Activated CD4-positive, alpha-beta memory T cell treated with anti-CD3 and anti-CD28 coated beads, Interleukin-2, amount 10 ng/mL, durations not matched to agents 7 days and 5 days (primary cell): ENCODE measurements around the gene ZMIZ1. TPM values are rescaled to one million over a fixed set of nuclear protein-coding genes. Genes with fewer than 3 reads are reported as not detected.

Experiments
- CTCF ChIA-PET: fragments of 350-600 bp; sonication (Branson Sonifier 250); formaldehyde crosslinking; loops from one replicate; lab custom pipeline; 2021; ENCODE audit warnings: antibody characterized with exemption, inconsistent platforms; lab: Charles Lee
- POLR2A ChIA-PET: fragments of 350-600 bp; sonication (Branson Sonifier 250); formaldehyde crosslinking; loops from one replicate; lab custom pipeline; 2021; ENCODE audit warnings: antibody characterized with exemption; lab: Charles Lee
- DNase-seq: peaks from one replicate; pipeline ENCODE4 v3.0.0-alpha.2; 2020
- H3K27ac Mint-ChIP-seq: one replicate; pipeline ENCODE4 v1.8.0; 2021; ENCODE audit warnings: mild to moderate bottlenecking, mixed read lengths
- H3K27me3 Mint-ChIP-seq: one replicate; pipeline ENCODE4 v1.8.0; 2021; ENCODE audit warnings: mixed read lengths
- H3K36me3 Mint-ChIP-seq: one replicate; pipeline ENCODE4 v1.8.0; 2021; ENCODE audit warnings: low read depth, mixed read lengths
- H3K4me1 Mint-ChIP-seq: one replicate; pipeline ENCODE4 v1.8.0; 2021; ENCODE audit warnings: mixed read lengths
- H3K4me3 Mint-ChIP-seq: one replicate; pipeline ENCODE4 v1.8.0; 2021; ENCODE audit warnings: mild to moderate bottlenecking, mixed read lengths
- H3K9me3 Mint-ChIP-seq: one replicate; pipeline ENCODE4 v1.8.0; 2021; ENCODE audit warnings: mixed read lengths
- total RNA-seq, 2 experiments: library from RNA; stranded (reverse); gene quantifications; one replicate each; pipeline ENCODE4 v1.2.3, GENCODE V29; 2021

ZMIZ1 gene
- total RNA-seq, 2 experiments from 2014 or later = 46.9 to 47.0 TPM

GRCh38 chr10:79349766-79350406 is 281.1 kb downstream of the ZMIZ1 start:
- peak overlapping the region; percentile 88 for H3K27ac Mint-ChIP-seq
- H3K27me3 Mint-ChIP-seq = no peaks in the 10 kb centered on the region
- peaks cover 77% of the 10 kb centered on the region for H3K4me1 Mint-ChIP-seq
- peak overlapping the region; percentile 87 for H3K4me3 Mint-ChIP-seq
- H3K9me3 Mint-ChIP-seq = no peaks in the 10 kb centered on the region
- POLR2A ChIA-PET = interaction anchor here (0.7 to 9.2 kb wide), 3 partner anchors 9 to 106 kb away, joined by 4 to 192 read pairs (median 36); no protein-coding TSS in a partner anchor
- peak; percentile 15 for DNase-seq
- peaks cover 65% of the 10 kb centered on the region for H3K36me3 Mint-ChIP-seq
- CTCF ChIA-PET = interaction anchor here (1.8 kb wide), 1 partner anchor 24 kb away, joined by 7 read pairs; no protein-coding TSS in a partner anchor

GRCh38 chr10:79350407-79351154 is 281.8 kb downstream of the ZMIZ1 start:
- peaks cover 74% of the 10 kb centered on the region for H3K4me1 Mint-ChIP-seq
- H3K4me3 Mint-ChIP-seq = no peak overlapping the region
- DNase-seq = peak; percentile 15
- H3K36me3 Mint-ChIP-seq = peaks cover 72% of the 10 kb centered on the region
- CTCF ChIA-PET = interaction anchor here (0.8 to 1.8 kb wide), 2 partner anchors 23 to 24 kb away, joined by 3 to 7 read pairs; no protein-coding TSS in a partner anchor
- POLR2A ChIA-PET = interaction anchor here (9.2 kb wide), 1 partner anchor 31 kb away, joined by 192 read pairs; no protein-coding TSS in a partner anchor
- no peaks in the 10 kb centered on the region for H3K27me3 Mint-ChIP-seq
- peak overlapping the region; percentile 88 for H3K27ac Mint-ChIP-seq
- H3K9me3 Mint-ChIP-seq = no peaks in the 10 kb centered on the region

GRCh38 chr10:79351332-79351731 is 282.6 kb downstream of the ZMIZ1 start:
- H3K4me3 Mint-ChIP-seq = no peak overlapping the region
- POLR2A ChIA-PET = interaction anchor here (9.2 kb wide), 1 partner anchor 32 kb away, joined by 192 read pairs; no protein-coding TSS in a partner anchor
- H3K4me1 Mint-ChIP-seq = peaks cover 75% of the 10 kb centered on the region
- CTCF ChIA-PET = interaction anchor here (0.8 kb wide), 1 partner anchor 22 kb away, joined by 3 read pairs; no protein-coding TSS in a partner anchor
- peaks cover 79% of the 10 kb centered on the region for H3K36me3 Mint-ChIP-seq
- no peak overlapping the region for H3K27ac Mint-ChIP-seq
- peak; percentile 14 for DNase-seq
- no peaks in the 10 kb centered on the region for H3K9me3 Mint-ChIP-seq
- no peaks in the 10 kb centered on the region for H3K27me3 Mint-ChIP-seq

GRCh38 chr10:79352035-79352877 is 283.5 kb downstream of the ZMIZ1 start:
- POLR2A ChIA-PET = interaction anchor here (1.3 to 1.7 kb wide), 4 partner anchors 11 to 61 kb away, joined by 3 to 4 read pairs (median 3); no protein-coding TSS in a partner anchor
- peak; percentile 14 for DNase-seq

GRCh38 chr10:79353000-79353406 is 284.2 kb downstream of the ZMIZ1 start:
- peaks cover 82% of the 10 kb centered on the region for H3K36me3 Mint-ChIP-seq
- H3K9me3 Mint-ChIP-seq = no peaks in the 10 kb centered on the region
- no peak overlapping the region for H3K4me3 Mint-ChIP-seq
- ChIA-PET CTCF (no interaction called here), POLR2A (interaction anchor here (1.3 to 1.7 kb wide), 5 partner anchors 11 to 62 kb away, joined by 3 to 5 read pairs (median 3); no protein-coding TSS in a partner anchor)
- H3K27ac Mint-ChIP-seq = no peak overlapping the region
- peak; percentile 6 for DNase-seq
- H3K27me3 Mint-ChIP-seq = no peaks in the 10 kb centered on the region
- peaks cover 69% of the 10 kb centered on the region for H3K4me1 Mint-ChIP-seq

More at GRCh38 chr10:79352035-79352877, 283.5 kb downstream of the ZMIZ1 start:
- H3K27me3 Mint-ChIP-seq = no peaks in the 10 kb centered on the region
- no peaks in the 10 kb centered on the region for H3K9me3 Mint-ChIP-seq
- CTCF ChIA-PET = no interaction called here
- peak overlapping the region; percentile 31 for H3K27ac Mint-ChIP-seq
- H3K36me3 Mint-ChIP-seq = peaks cover 85% of the 10 kb centered on the region
- H3K4me3 Mint-ChIP-seq = no peak overlapping the region
- peaks cover 69% of the 10 kb centered on the region for H3K4me1 Mint-ChIP-seq

- no peak for DNase-seq
- CTCF ChIA-PET = interaction anchor here (1.0 kb wide), 1 partner anchor 21 kb away, joined by 6 read pairs; no protein-coding TSS in a partner anchor
- no peaks in the 10 kb centered on the region for H3K27me3 Mint-ChIP-seq
- H3K27ac Mint-ChIP-seq = no peak overlapping the region
- no peaks in the 10 kb centered on the region for H3K9me3 Mint-ChIP-seq
- POLR2A ChIA-PET = interaction anchor here (1.3 to 1.7 kb wide), 3 partner anchors 10 to 62 kb away, joined by 3 to 5 read pairs (median 4); no protein-coding TSS in a partner anchor
- H3K36me3 Mint-ChIP-seq = peaks cover 79% of the 10 kb centered on the region
- H3K4me3 Mint-ChIP-seq = no peak overlapping the region
- peaks cover 63% of the 10 kb centered on the region for H3K4me1 Mint-ChIP-seq
Observed at GRCh38 chr10:79353726-79354125, 285.0 kb downstream of the ZMIZ1 start.

GRCh38 chr10:79354141-79354540 is 285.4 kb downstream of the ZMIZ1 start:
- ChIA-PET POLR2A (interaction anchor here (1.7 kb wide), 2 partner anchors 31 to 63 kb away, joined by 4 to 5 read pairs; no protein-coding TSS in a partner anchor), CTCF (interaction anchor here (1.0 kb wide), 1 partner anchor 20 kb away, joined by 6 read pairs; no protein-coding TSS in a partner anchor)
- no peak overlapping the region for H3K4me3 Mint-ChIP-seq
- H3K27me3 Mint-ChIP-seq = no peaks in the 10 kb centered on the region
- H3K9me3 Mint-ChIP-seq = no peaks in the 10 kb centered on the region
- peaks cover 59% of the 10 kb centered on the region for H3K4me1 Mint-ChIP-seq
- no peak overlapping the region for H3K27ac Mint-ChIP-seq
- no peak for DNase-seq
- peaks cover 75% of the 10 kb centered on the region for H3K36me3 Mint-ChIP-seq

GRCh38 chr10:79354615-79355014 is 285.8 kb downstream of the ZMIZ1 start:
- Mint-ChIP-seq H3K4me3 (no peak overlapping the region), H3K27ac (no peak overlapping the region), H3K27me3 (no peaks in the 10 kb centered on the region), H3K4me1 (peaks cover 54% of the 10 kb centered on the region), H3K36me3 (peaks cover 70% of the 10 kb centered on the region), H3K9me3 (no peaks in the 10 kb centered on the region)
- POLR2A ChIA-PET = interaction anchor here (1.5 to 1.7 kb wide), 2 partner anchors 31 to 37 kb away, joined by 3 to 5 read pairs; no protein-coding TSS in a partner anchor
- DNase-seq = no peak
- CTCF ChIA-PET = interaction anchor here (1.0 kb wide), 1 partner anchor 20 kb away, joined by 6 read pairs; no protein-coding TSS in a partner anchor

GRCh38 chr10:79355420-79356017 is 286.8 kb downstream of the ZMIZ1 start:
- no peaks in the 10 kb centered on the region for H3K27me3 Mint-ChIP-seq
- H3K4me1 Mint-ChIP-seq = peaks cover 46% of the 10 kb centered on the region
- POLR2A ChIA-PET = interaction anchor here (1.0 to 1.5 kb wide), 3 partner anchors 8 to 38 kb away, joined by 3 to 5 read pairs (median 3); no protein-coding TSS in a partner anchor
- no peak overlapping the region for H3K27ac Mint-ChIP-seq
- DNase-seq = no peak
- peaks cover 62% of the 10 kb centered on the region for H3K36me3 Mint-ChIP-seq
- CTCF ChIA-PET = no interaction called here
- H3K4me3 Mint-ChIP-seq = no peak overlapping the region
- H3K9me3 Mint-ChIP-seq = no peaks in the 10 kb centered on the region

- H3K4me3 Mint-ChIP-seq = no peak overlapping the region
- peak; percentile 14 for DNase-seq
- no peaks in the 10 kb centered on the region for H3K9me3 Mint-ChIP-seq
- peaks cover 47% of the 10 kb centered on the region for H3K4me1 Mint-ChIP-seq
- H3K27ac Mint-ChIP-seq = no peak overlapping the region
- POLR2A ChIA-PET = interaction anchor here (1.0 to 1.5 kb wide), 3 partner anchors 8 to 39 kb away, joined by 3 to 5 read pairs (median 3); no protein-coding TSS in a partner anchor
- CTCF ChIA-PET = interaction anchor here (1.1 kb wide), 1 partner anchor 18 kb away, joined by 3 read pairs; no protein-coding TSS in a partner anchor
- peaks cover 58% of the 10 kb centered on the region for H3K36me3 Mint-ChIP-seq
- H3K27me3 Mint-ChIP-seq = no peaks in the 10 kb centered on the region
Observed at GRCh38 chr10:79356104-79356503, 287.3 kb downstream of the ZMIZ1 start.

- peaks cover 51% of the 10 kb centered on the region for H3K36me3 Mint-ChIP-seq
- no peak overlapping the region for H3K4me3 Mint-ChIP-seq
- DNase-seq = peak; percentile 10
- ChIA-PET POLR2A (interaction anchor here (1.1 to 1.3 kb wide), 2 partner anchors 8 to 9 kb away, joined by 3 to 5 read pairs; no protein-coding TSS in a partner anchor), CTCF (interaction anchor here (1.1 to 1.2 kb wide), 3 partner anchors 9 to 17 kb away, joined by 3 to 6 read pairs (median 4); no protein-coding TSS in a partner anchor)
- H3K9me3 Mint-ChIP-seq = no peaks in the 10 kb centered on the region
- H3K27me3 Mint-ChIP-seq = no peaks in the 10 kb centered on the region
- no peak overlapping the region for H3K27ac Mint-ChIP-seq
- H3K4me1 Mint-ChIP-seq = peaks cover 52% of the 10 kb centered on the region
Observed at GRCh38 chr10:79357180-79357579, 288.4 kb downstream of the ZMIZ1 start.
